Ishikawa (cell line): ENCODE data around the gene KRT14.

Experiments used
- CEBPB ChIP-seq: IDR thresholded peaks from 2 replicates; pipeline ENCODE4 v1.6.1; 2012
- CREB1 ChIP-seq: IDR thresholded peaks from 2 replicates; pipeline ENCODE4 v1.6.1; 2012; ENCODE audit warnings: low read depth
- EGR1 ChIP-seq: IDR thresholded peaks from 2 replicates; pipeline ENCODE4 v1.6.1; 2012
- EP300 ChIP-seq: IDR thresholded peaks from 2 replicates; pipeline ENCODE4 v1.6.1; 2012; ENCODE audit warnings: borderline replicate concordance
- FOXM1 ChIP-seq: IDR thresholded peaks from 2 replicates; pipeline ENCODE4 v1.6.1; 2012; ENCODE audit warnings: low read depth, borderline replicate concordance
- NFIC ChIP-seq: IDR thresholded peaks from 2 replicates; pipeline ENCODE4 v1.6.1; 2012
- RAD21 ChIP-seq: IDR thresholded peaks from 2 replicates; pipeline ENCODE4 v1.6.1; 2012; ENCODE audit warnings: low read depth
- TAF1 ChIP-seq: IDR thresholded peaks from 2 replicates; pipeline ENCODE4 v1.6.1; 2012; ENCODE audit warnings: low read depth, mild to moderate bottlenecking
- TCF12 ChIP-seq: IDR thresholded peaks from 2 replicates; pipeline ENCODE4 v1.6.1; 2012; ENCODE audit warnings: low read depth
- TEAD4 ChIP-seq: IDR thresholded peaks from 2 replicates; pipeline ENCODE4 v1.6.1; 2012
- YY1 ChIP-seq: IDR thresholded peaks from 2 replicates; pipeline ENCODE4 v1.6.1; 2012; ENCODE audit warnings: low read depth
- ZBTB7A ChIP-seq: IDR thresholded peaks from 2 replicates; pipeline ENCODE4 v1.6.1; 2012; ENCODE audit warnings: low read depth
- TF ChIP-seq, protein P1 (sequence below): IDR thresholded peaks from 2 replicates; pipeline ENCODE4 v1.6.1; 2012
- TF ChIP-seq, protein P2 (sequence below): IDR thresholded peaks from 2 replicates; pipeline ENCODE4 v1.6.1; 2012
- TF ChIP-seq, protein P3 (sequence below): IDR thresholded peaks from 2 replicates; pipeline ENCODE4 v1.6.1; 2012; ENCODE audit warnings: low read depth, mild to moderate bottlenecking

The KRT14 gene

DNA sequence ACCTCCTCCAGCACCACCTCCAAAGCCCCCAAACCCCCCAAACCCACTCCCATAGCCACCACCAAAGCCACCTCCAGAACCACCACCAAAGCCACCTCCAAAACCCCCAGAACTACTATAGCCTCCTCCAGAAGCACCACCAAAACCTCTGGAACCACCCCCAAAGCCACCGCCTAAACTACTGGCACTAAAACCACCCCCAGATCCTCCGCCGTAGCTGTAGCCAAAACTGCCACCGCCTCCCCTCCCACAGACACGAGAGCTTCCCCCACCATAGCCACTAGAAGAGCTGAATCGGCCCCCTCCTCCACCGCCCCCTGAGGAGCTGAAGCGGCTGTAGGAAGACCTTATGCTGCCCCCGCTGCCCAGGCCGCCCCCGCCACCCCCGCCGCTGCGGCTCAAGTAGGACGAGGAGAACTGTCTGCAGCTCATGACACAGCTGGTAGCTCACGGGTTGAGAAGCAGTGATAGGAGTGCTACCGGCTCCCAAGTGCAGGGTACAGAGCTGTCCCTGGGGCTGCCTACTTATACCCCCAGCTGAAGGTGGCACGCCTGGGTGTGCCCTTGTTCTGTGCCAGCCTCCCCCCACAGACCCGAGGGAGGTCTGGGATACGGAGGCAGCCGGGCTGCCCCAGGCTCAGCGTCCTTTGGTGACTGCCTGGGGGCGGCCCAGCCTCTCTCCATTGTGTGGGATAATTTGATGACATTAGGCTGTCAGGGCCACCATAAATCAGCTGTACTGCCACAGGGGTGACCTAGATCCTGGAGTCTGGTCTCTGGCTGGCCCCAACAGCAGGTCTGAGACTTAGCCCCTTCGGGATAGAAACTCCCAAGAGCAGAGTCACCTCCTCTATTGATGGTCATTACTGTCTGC, 14.9 kb downstream of the KRT14 start, which contains the start of gene KRT9:
Gene KRT9, minus strand, starts transcription at position 499 of the 874 bp plus-strand sequence. Its CDS starts 67 bp downstream, at position 432.
- TF ChIP-seq, protein P1, sequence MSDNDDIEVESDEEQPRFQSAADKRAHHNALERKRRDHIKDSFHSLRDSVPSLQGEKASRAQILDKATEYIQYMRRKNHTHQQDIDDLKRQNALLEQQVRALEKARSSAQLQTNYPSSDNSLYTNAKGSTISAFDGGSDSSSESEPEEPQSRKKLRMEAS, result no peak
- TF ChIP-seq, protein P2, sequence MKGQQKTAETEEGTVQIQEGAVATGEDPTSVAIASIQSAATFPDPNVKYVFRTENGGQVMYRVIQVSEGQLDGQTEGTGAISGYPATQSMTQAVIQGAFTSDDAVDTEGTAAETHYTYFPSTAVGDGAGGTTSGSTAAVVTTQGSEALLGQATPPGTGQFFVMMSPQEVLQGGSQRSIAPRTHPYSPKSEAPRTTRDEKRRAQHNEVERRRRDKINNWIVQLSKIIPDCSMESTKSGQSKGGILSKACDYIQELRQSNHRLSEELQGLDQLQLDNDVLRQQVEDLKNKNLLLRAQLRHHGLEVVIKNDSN, result no peak
- no peak for TF ChIP-seq RAD21
- no peak for TF ChIP-seq YY1
- TF ChIP-seq TEAD4, result no peak
- TF ChIP-seq EP300, result no peak
- TF ChIP-seq CEBPB, result no peak
- TF ChIP-seq FOXM1, result no peak
- no peak for TF ChIP-seq TAF1
- TF ChIP-seq TCF12, result no peak
- no peak for TF ChIP-seq NFIC
- TF ChIP-seq ZBTB7A, result no peak
- no peak for TF ChIP-seq EGR1
- no peak for TF ChIP-seq CREB1

DNA sequence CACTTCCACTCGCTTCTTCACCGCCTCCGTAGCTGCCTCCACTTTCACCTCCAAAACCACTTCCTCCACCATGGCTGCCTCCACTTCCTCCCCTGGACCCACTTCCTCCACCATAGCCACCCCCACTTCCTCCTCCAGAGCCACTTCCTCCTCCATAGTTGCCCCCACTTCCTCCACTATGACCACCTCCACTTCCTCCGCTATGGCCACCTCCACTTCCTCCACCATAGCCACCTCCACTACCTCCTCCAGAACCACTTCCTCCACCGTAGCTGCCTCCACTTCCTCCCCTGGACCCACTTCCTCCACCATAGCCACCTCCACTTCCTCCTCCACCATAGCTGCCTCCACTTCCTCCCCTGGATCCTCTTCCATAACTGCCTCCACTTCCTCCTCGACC, 19.4 kb downstream of the KRT14 start:
- TF ChIP-seq EP300 (no peak), TAF1 (no peak), CEBPB (no peak), NFIC (no peak), FOXM1 (no peak), TCF12 (no peak), EGR1 (no peak), YY1 (no peak), TEAD4 (no peak), RAD21 (no peak), ZBTB7A (no peak), CREB1 (no peak)
- TF ChIP-seq, protein P3, sequence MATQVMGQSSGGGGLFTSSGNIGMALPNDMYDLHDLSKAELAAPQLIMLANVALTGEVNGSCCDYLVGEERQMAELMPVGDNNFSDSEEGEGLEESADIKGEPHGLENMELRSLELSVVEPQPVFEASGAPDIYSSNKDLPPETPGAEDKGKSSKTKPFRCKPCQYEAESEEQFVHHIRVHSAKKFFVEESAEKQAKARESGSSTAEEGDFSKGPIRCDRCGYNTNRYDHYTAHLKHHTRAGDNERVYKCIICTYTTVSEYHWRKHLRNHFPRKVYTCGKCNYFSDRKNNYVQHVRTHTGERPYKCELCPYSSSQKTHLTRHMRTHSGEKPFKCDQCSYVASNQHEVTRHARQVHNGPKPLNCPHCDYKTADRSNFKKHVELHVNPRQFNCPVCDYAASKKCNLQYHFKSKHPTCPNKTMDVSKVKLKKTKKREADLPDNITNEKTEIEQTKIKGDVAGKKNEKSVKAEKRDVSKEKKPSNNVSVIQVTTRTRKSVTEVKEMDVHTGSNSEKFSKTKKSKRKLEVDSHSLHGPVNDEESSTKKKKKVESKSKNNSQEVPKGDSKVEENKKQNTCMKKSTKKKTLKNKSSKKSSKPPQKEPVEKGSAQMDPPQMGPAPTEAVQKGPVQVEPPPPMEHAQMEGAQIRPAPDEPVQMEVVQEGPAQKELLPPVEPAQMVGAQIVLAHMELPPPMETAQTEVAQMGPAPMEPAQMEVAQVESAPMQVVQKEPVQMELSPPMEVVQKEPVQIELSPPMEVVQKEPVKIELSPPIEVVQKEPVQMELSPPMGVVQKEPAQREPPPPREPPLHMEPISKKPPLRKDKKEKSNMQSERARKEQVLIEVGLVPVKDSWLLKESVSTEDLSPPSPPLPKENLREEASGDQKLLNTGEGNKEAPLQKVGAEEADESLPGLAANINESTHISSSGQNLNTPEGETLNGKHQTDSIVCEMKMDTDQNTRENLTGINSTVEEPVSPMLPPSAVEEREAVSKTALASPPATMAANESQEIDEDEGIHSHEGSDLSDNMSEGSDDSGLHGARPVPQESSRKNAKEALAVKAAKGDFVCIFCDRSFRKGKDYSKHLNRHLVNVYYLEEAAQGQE, result no peak
- TF ChIP-seq, protein P1, result no peak
- TF ChIP-seq, protein P2, result no peak

DNA sequence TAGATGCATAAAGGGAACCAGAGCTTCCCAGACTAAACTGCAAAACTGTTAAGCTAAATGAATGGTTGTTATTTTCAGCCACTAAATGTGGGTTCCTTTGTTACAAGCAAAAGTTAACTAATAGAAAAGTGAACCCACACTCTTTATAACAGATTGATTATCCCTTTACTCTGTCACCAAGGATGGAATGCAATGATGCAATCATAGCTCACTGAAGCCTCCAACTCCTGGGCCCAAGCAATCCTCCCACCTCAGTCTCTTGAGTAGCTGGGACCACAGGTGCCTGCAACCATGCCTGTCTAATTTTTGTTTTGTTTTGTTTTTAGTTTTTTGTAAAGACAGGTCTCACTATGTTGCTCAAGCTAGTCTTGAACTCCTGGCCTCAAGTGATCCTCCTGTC, 21.4 kb downstream of the KRT14 start:
- TF ChIP-seq, protein P2, result no peak
- TF ChIP-seq CREB1 (no peak), EGR1 (no peak), CEBPB (no peak), TEAD4 (no peak), TCF12 (no peak), ZBTB7A (no peak), FOXM1 (no peak), RAD21 (no peak), NFIC (no peak), YY1 (no peak), EP300 (no peak), TAF1 (no peak)
- TF ChIP-seq, protein P3, result no peak
- TF ChIP-seq, protein P1, result no peak

DNA sequence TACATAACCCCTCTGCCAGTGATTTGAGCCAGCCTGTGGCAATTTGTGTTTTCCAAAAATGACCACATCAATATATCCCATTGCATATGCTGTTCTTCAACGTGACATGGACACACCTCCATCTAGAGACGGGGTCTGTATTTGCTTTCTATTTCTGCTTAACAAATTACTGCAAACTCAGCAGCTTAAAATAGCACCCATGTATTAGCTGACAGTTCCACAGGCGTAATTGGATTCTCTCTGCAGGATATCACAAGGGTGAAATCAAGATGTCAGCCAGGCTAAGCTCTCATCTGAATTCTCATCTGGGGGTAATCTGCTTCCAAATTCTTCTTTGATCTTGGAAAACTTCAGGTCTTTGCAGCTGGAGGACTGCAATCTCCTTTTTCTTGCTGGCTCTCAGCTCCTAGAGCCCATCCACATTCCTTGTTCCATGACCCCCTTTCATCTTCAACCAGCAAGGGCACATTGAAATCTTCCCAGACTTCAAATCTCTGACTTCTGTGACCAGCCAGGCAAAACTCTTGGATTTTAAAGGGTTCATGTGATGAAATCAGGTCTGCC, 23.0 kb downstream of the KRT14 start:
- TF ChIP-seq CEBPB (no peak), CREB1 (no peak)

DNA sequence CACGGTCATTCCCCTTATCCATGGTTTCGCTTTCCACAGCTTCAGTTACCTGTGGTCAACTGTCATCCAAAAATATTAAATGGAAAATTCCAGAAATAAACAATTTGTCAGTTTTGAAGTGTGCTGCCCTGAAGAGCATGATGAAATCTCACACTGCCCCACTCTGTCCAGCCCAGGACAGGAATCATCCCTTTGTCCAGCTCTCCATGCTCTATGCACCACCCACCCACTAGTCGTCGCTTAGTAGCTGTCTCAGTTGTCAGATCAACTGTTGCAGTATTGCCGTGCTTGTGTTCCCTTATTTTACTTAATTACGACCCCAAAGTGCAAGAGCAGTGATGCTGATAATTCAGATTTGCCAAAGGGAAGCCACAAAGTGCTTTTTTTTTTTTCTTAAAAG, 25.1 kb downstream of the KRT14 start:
- no peak for TF ChIP-seq TCF12
- no peak for TF ChIP-seq FOXM1
- TF ChIP-seq, protein P3, result no peak
